Smooth muscle cell of bladder (primary cell): ENCODE data around the gene GRAPL. TPM values are rescaled to one million over a fixed set of nuclear protein-coding genes. Genes with fewer than 3 reads are reported as not detected.

Source experiments
- total RNA-seq: library from RNA; depleted of rRNA; stranded (reverse); fragments of >200 nt; gene quantifications from 2 replicates; pipeline ENCODE4 v1.2.3, GENCODE V29; 2014

The GRAPL gene
- not detected in 2 replicates for total RNA-seq

DNA sequence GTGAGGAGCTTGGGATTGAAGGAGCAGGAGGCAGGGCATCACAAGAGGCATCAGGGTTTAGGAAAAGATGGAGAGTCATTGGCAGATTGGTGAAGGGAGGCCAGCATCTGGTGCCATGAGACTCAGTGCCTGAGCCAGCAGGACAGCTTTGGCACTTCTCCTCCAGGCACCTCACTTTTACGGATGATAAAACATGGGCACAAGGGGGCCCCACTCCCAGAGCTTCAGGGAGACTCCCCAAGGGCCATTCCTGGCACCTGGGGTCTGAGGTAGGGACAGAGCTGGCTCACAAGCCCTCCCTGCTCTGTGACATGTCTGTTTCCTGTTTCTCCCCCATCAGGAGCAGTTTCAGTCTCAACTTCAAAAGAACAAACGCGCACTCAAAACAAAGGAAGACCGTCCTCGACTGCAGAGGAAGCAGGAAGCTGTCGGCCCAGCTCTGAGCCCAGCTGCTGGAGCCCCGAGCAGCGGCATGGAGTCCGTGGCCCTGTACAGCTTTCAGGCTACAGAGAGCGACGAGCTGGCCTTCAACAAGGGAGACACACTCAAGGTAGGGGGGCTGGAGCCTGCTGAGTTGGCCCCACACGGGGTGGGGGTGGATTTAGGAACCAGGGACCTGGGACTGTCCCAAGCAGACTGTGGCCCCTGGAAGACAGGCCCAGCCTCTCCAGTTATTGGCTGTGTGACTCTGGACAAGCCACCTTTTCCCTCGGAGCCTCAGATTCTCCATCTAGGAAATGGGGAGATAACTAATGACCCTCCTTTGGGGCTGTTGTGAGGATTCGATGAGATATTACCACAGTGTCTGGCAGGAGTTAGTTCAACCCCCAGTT is at the start of gene GRAPL:
GRAPL (plus strand) TSS at position 442 of the 833 bp plus-strand sequence; CDS start at position 473, 31 bp downstream.

Other genes starting within 250 kb of the GRAPL start
- under 0.01 and 0.09 TPM in 2 replicates for gene SLC5A10, start 175.4 kb upstream of the GRAPL start, total RNA-seq
- gene FAM83G, start 122.8 kb upstream of the GRAPL start, total RNA-seq = 5.5 and 8.8 TPM in 2 replicates
- 0.14 and 0.18 TPM in 2 replicates for gene GRAP, start 80.6 kb upstream of the GRAPL start, total RNA-seq
- gene EPN2, start 109.8 kb downstream of the GRAPL start, total RNA-seq = 19.5 and 22.3 TPM in 2 replicates
- gene B9D1, start 235.1 kb downstream of the GRAPL start, total RNA-seq = 48.0 and 63.6 TPM in 2 replicates